HepG2 (cell line): ENCODE data around the gene RAN. TPM values are rescaled to one million over a fixed set of nuclear protein-coding genes. Genes with fewer than 3 reads are reported as not detected.

ENCODE experiments used
- ARNT2 ChIP-seq: sonication (generic); formaldehyde crosslinking; IDR thresholded peaks from 2 replicates; pipeline ENCODE4 v1.8.0; 2022; ENCODE audit warnings: mild to moderate bottlenecking, low read depth, missing genetic modification reagents, moderate library complexity
- ATF6 ChIP-seq: sonication (generic); formaldehyde crosslinking; conservative IDR thresholded peaks from 2 replicates; pipeline ENCODE4 v1.4.0; 2020; ENCODE audit warnings: missing genetic modification reagents
- DMTF1 ChIP-seq: sonication (generic); formaldehyde crosslinking; IDR thresholded peaks from 2 replicates; pipeline ENCODE4 v1.4.0; 2020; ENCODE audit warnings: mild to moderate bottlenecking, missing genetic modification reagents
- GABPB1 ChIP-seq: IDR thresholded peaks from 2 replicates; pipeline ENCODE4 v1.6.1; 2016; ENCODE audit warnings: mild to moderate bottlenecking, missing genetic modification reagents, moderate library complexity, missing compliant biosample characterization
- KDM3A ChIP-seq: IDR thresholded peaks from 2 replicates; pipeline ENCODE4 v1.6.1; 2018; ENCODE audit warnings: low read depth, missing compliant biosample characterization
- MLXIP ChIP-seq: sonication (generic); formaldehyde crosslinking; IDR thresholded peaks from 2 replicates; pipeline ENCODE4 v1.9.0; 2021; ENCODE audit warnings: missing genetic modification reagents, borderline replicate concordance
- MTERF4 ChIP-seq: sonication (generic); formaldehyde crosslinking; IDR thresholded peaks from 2 replicates; pipeline ENCODE4 v1.8.0; 2023; ENCODE audit warnings: mild to moderate bottlenecking, missing genetic modification reagents
- NFYB ChIP-seq: sonication (generic); formaldehyde crosslinking; IDR thresholded peaks from 2 replicates; pipeline ENCODE4 v1.4.0; 2020; ENCODE audit warnings: missing genetic modification reagents
- NRL ChIP-seq: sonication (generic); formaldehyde crosslinking; IDR thresholded peaks from 2 replicates; pipeline ENCODE4 v1.5.0; 2020; ENCODE audit warnings: missing genetic modification reagents, mild to moderate bottlenecking, moderate library complexity, borderline replicate concordance
- POLR2A ChIP-seq, 2 experiments: IDR thresholded peaks; 2 replicates each; pipeline ENCODE4 v1.6.1; 2011; ENCODE audit warnings: low read depth in 2 of 2, low read length in 2 of 2, mild to moderate bottlenecking in 1 of 2, moderate library complexity in 1 of 2; ENCODE audit not compliant: insufficient read depth in 1 of 2
- RORA ChIP-seq: sonication (generic); formaldehyde crosslinking; IDR thresholded peaks from 2 replicates; pipeline ENCODE4 v1.5.0; 2020; ENCODE audit warnings: mild to moderate bottlenecking, missing genetic modification reagents, moderate library complexity
- TCF7 ChIP-seq: sonication (generic); IDR thresholded peaks from 2 replicates; pipeline ENCODE4 v1.6.1; 2016; ENCODE audit warnings: antibody characterized with exemption, low read depth
- ZNF740 ChIP-seq: sonication (generic); formaldehyde crosslinking; IDR thresholded peaks from 2 replicates; pipeline ENCODE4 v1.4.0; 2020; ENCODE audit warnings: missing genetic modification reagents
- ZNF780A ChIP-seq: sonication (generic); formaldehyde crosslinking; IDR thresholded peaks from 2 replicates; pipeline ENCODE4 v1.8.0; 2022; ENCODE audit warnings: mild to moderate bottlenecking, missing genetic modification reagents, moderate library complexity
- ZNF816 ChIP-seq: sonication (generic); formaldehyde crosslinking; IDR thresholded peaks from 2 replicates; pipeline ENCODE4 v1.8.0; 2022; ENCODE audit warnings: missing genetic modification reagents, mild to moderate bottlenecking, borderline replicate concordance
- polyA plus RNA-seq, 8 experiments: library from polyadenylated mRNA; depleted of rRNA in 3 of 8; stranded (reverse) in 7 of 8; unstranded in 1 of 8; fragments of >200 nt; fragmentation: Illumina TruSeq in 4 of 8; extraction: Trizol in 4 of 8; gene quantifications; 2 replicates each; pipeline versions ENCODE4 v1.2.1 to v1.2.3, GENCODE V29; 2011 to 2016; ENCODE audit warnings: low read depth in 4 of 8, missing spikeins in 1 of 8, mixed read lengths in 1 of 8; ENCODE audit not compliant: insufficient read depth in 1 of 8
- total RNA-seq, 5 experiments: library from RNA; depleted of rRNA; stranded (reverse); fragments of >200 nt; fragmentation: Illumina TruSeq; extraction: Trizol; gene quantifications; 2 replicates each; pipeline ENCODE4 v1.2.3, GENCODE V29; 2016; ENCODE audit warnings: low read depth in 1 of 5
- TF ChIP-seq, protein P1 (sequence below): sonication (generic); formaldehyde crosslinking; IDR thresholded peaks from 2 replicates; pipeline ENCODE4 v1.4.0; 2020; ENCODE audit warnings: missing genetic modification reagents
- TF ChIP-seq, protein P2 (sequence below): sonication (generic); formaldehyde crosslinking; conservative IDR thresholded peaks from 2 replicates; pipeline ENCODE4 v1.8.1; 2023; ENCODE audit warnings: missing genetic modification reagents

The RAN gene
- total and polyA plus RNA-seq, 2 of the 13 experiments (the other 11 are each of a cell fraction or from before 2014, with no cell fraction given), result 1,335 to 1,630 TPM

GRCh38 chr12:130916241-130916911, 44.5 kb downstream of the RAN start (continued):
- no peak for TF ChIP-seq MLXIP
- 0 out of 2 replicates have a peak, but pooled peaks have one; percentile 46 for TF ChIP-seq NRL (CRISPR knock-in tag)
- TF ChIP-seq POLR2A (IDR thresholded peaks at IDR 0.05; ENCODE audit: insufficient read depth in 1 of 2, low read depth in 2 of 2, low read length in 2 of 2), result no peak
- no peak for TF ChIP-seq ZNF816 (CRISPR knock-in tag)
- TF ChIP-seq KDM3A (CRISPR knock-in tag), result peak; percentile 68; the same call in 1 of the 2 replicates
- no peak for TF ChIP-seq DMTF1 (CRISPR knock-in tag)
- TF ChIP-seq ARNT2, result no peak
- TF ChIP-seq TCF7, result no peak
- 0 out of 2 replicates have a peak, but pooled peaks have one; percentile 18 for TF ChIP-seq GABPB1 (CRISPR knock-in tag)
- no peak for TF ChIP-seq NFYB (CRISPR knock-in tag)
- TF ChIP-seq, protein P1, sequence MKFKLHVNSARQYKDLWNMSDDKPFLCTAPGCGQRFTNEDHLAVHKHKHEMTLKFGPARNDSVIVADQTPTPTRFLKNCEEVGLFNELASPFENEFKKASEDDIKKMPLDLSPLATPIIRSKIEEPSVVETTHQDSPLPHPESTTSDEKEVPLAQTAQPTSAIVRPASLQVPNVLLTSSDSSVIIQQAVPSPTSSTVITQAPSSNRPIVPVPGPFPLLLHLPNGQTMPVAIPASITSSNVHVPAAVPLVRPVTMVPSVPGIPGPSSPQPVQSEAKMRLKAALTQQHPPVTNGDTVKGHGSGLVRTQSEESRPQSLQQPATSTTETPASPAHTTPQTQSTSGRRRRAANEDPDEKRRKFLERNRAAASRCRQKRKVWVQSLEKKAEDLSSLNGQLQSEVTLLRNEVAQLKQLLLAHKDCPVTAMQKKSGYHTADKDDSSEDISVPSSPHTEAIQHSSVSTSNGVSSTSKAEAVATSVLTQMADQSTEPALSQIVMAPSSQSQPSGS (CRISPR knock-in tag), result 0 out of 2 replicates have a peak, but pooled peaks have one; percentile 29
- TF ChIP-seq RORA, result no peak
- TF ChIP-seq, protein P2, sequence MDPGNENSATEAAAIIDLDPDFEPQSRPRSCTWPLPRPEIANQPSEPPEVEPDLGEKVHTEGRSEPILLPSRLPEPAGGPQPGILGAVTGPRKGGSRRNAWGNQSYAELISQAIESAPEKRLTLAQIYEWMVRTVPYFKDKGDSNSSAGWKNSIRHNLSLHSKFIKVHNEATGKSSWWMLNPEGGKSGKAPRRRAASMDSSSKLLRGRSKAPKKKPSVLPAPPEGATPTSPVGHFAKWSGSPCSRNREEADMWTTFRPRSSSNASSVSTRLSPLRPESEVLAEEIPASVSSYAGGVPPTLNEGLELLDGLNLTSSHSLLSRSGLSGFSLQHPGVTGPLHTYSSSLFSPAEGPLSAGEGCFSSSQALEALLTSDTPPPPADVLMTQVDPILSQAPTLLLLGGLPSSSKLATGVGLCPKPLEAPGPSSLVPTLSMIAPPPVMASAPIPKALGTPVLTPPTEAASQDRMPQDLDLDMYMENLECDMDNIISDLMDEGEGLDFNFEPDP (CRISPR knock-in tag), result no peak
- TF ChIP-seq ATF6 (CRISPR knock-in tag), result no peak
- no peak for TF ChIP-seq ZNF740 (CRISPR knock-in tag)
- TF ChIP-seq ZNF780A (CRISPR knock-in tag), result no peak
- TF ChIP-seq MTERF4 (CRISPR knock-in tag), result no peak
